Stimulated activated CD8-positive, alpha-beta memory T cell treated with anti-CD3 and anti-CD28 coated beads, Interleukin-15, amount 100 ng/mL, for 1 hour (primary cell): ENCODE measurements around the gene SMIM5.

Experiments
- DNase-seq: peaks from one replicate; pipeline ENCODE4 v3.0.0-alpha.2; 2020; ENCODE audit warnings: low read depth

Gene SMIM5

GRCh38 chr17:75640556-75641119 is 7.4 kb downstream of the SMIM5 start:
- no peak for DNase-seq

- no peak for DNase-seq
Measured at GRCh38 chr17:75641343-75641742, 8.1 kb downstream of the SMIM5 start.

DNA sequence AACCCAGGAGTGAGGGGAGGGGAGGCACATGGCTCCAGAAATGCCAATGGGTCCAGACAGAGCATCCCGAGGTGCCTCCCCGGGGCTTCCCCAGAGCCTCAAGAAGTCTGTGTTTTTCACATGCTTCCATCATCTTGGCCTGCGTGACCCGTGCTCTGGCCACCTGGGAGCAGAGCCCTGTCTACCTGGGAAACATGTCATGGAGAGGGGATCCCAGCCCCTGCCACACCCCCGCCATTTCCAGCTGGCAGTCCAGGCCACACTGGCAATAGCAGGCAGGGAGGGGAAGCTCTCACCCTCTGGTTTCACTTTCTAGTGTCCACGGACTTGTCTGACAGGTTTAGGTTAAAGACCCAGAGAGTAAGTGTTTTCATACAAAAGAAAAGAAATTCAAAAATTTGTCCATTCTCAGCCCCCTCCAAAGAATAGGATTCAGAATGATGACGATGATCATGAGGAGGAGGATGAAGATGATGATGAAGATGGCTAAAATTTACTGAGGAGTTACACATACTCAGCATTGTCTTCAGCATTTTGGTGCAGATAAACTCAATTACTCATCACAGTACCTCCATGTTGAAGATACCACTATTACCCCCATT is 9.0 kb downstream of the SMIM5 start:
- DNase-seq: no peak

- DNase-seq: no peak
Measured at GRCh38 chr17:75642784-75643642, 9.8 kb downstream of the SMIM5 start.

- no peak for DNase-seq
Measured at GRCh38 chr17:75643643-75644017, 10.4 kb downstream of the SMIM5 start.

DNA sequence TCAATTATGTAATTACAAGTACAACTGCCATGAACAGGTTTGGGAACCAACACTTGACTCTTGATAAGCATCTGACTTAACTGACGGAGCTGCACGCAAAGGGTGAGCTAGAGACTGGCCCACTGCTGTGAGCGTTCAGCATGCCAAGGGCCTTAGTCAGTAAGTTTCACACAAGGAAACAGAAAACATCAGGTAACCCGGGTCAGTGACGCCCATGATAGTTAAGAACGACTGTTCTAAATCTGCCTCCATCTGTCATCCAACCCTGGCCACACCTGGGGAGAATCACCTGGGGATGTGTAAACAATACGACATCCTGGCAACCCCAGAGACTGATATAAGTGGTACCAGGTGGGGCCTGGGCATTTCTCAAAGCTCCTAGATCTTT is 12.3 kb downstream of the SMIM5 start:
- no peak for DNase-seq

DNA sequence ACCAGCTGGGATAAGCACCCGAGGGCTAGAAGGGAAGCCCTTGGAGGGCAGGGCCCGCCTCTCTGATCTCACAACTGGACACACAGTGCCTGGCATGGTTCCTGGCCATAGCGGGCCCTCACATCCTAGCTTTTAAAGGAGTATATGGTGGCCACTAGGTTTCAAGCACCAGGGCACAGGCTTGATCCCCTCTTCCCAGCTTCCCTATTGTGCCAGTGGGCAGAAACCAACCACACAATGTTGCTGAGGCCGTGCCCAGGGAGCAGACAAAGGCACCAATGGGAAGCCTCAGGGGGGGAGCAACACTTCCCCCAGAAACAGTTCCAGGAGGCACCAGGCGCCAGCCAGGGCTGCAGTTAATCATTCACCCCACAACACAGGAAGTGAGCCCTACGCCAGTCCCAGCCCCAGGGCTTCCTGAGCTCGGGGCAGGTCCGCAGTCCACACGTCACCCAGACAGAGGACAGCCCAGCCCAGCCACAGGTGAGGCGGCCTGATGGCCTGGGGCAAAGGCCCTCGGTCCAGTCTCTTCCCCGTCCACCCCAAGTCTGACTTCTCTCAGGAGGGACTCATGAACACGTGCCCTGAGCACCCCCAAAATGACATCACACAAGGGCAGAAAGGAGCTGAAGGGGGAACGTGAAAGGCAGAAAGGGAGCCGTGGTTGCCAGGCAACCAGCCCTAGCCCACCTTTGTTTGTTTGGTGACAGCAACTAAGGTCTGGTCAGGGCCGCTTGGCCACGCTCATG is 12.8 kb downstream of the SMIM5 start:
- DNase-seq: no peak

- no peak for DNase-seq
Measured at GRCh38 chr17:75646638-75646992, 13.4 kb downstream of the SMIM5 start.

GRCh38 chr17:75647061-75647460 is 13.8 kb downstream of the SMIM5 start:
- no peak for DNase-seq

DNA sequence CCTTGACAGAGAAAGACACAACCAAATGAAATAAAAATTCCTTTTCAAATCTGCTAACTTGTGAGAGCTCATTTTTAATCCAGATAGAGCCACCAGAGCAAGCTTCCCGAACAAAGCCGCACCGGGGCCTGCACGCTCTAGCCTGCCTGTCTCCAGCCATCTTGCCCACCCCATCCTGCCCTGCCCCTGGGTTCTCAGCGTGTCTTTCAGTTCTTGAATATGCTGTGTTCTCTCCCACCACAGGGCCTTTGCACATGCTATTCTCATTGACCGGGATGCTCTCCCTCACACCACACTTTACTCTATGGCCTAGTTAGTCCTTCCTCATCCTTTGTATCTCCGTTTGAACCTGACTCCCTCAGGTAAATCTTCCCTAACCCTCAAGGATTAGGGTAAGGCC is 14.7 kb downstream of the SMIM5 start:
- no peak for DNase-seq

GRCh38 chr17:75649687-75650086 is 16.5 kb downstream of the SMIM5 start:
- DNase-seq: no peak

DNA sequence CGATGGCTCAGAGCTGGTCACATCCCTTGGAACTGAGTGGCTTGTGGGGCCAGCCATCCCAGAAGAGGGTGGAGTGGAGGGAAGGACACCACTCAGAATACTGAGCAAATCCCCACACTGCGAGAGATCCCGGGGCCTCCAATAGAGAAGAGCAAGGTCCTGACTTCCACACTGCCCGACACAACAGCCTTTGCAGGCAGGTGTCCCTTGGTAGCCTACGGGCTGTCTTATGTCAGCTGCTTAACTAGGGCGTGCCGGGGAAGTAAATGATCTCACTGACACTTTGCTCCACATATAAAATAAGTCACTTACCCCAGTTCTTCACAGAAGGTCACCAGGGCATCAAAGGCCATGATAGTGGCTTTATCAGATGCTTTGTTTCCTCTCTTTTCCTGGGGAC is 17.6 kb downstream of the SMIM5 start:
- DNase-seq: no peak

DNA sequence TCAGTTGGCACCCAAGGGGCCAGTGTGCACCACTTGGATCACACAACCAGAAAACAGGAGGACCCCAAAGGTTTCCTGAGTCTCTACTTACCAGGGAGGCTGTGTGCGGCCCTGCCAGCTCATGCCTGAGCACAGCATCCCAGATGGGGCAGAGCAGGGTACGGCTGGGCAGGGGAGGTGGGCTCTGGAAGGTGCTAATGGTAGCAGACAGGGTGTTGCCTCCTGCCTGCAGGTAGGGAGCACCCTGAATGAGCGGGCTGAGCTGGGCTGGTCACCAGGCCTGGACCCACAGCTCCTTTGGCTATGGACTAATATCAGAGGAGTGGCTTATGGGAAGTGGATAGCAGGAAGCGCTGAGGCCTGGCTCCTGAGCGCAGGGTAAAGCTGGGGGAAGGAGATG is 19.1 kb downstream of the SMIM5 start:
- no peak for DNase-seq

DNA sequence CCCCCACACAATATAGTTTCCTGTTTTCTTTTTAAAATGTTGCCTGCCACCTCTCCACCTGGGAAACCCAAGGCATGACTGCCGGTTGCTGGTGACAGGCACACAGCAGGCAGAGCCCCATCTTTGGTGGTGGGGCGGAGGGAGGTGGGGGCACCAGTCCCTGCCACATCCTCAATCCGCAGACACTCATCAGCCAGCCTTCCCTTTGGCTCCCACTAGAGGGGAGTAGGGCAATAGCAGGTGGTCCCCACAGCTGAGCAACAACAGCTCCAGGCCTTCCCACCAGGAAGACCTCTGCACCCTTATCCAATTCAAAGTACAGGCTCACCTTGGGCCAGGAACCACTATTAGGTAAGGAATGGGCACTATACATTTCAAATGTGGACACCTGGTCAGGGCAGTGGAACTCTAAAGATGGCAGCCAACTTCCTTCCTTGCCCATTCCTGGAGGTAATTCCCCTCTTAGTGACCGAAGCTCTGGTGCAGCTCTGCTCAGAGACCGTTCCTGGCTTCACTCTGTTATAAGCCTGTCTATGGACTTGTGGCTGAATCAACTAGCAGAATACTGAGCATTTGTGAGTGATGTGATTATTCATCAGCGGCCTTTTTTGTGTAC is 19.8 kb downstream of the SMIM5 start:
- no peak for DNase-seq

GRCh38 chr17:75654176-75654575 is 20.9 kb downstream of the SMIM5 start:
- DNase-seq: no peak

GRCh38 chr17:75658237-75658636 is 25.0 kb downstream of the SMIM5 start:
- DNase-seq: no peak

GRCh38 chr17:75661531-75661930 is 28.3 kb downstream of the SMIM5 start:
- DNase-seq: no peak

- no peak for DNase-seq
Measured at GRCh38 chr17:75662511-75662910, 29.3 kb downstream of the SMIM5 start.

DNA sequence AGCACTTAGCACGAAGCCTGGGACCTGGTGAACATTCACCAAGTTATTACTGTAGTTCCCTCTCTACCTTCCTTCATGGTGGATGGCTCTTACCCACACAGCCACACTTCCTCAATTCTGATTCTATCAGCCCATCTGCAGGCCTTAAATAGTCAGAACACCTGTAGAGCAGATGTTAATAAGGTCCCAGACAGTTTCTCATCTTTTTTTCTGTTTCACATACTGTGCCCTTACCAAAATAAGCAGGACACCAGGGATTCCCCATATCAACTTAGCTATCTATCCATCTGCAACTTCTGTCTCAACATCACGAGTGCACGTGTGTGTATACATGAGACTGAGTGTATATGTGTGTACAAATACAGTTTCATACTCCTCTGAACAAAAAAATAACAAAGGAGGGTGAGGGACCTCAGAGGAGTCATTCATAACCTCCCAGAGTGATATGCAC is 30.9 kb downstream of the SMIM5 start:
- no peak for DNase-seq

DNA sequence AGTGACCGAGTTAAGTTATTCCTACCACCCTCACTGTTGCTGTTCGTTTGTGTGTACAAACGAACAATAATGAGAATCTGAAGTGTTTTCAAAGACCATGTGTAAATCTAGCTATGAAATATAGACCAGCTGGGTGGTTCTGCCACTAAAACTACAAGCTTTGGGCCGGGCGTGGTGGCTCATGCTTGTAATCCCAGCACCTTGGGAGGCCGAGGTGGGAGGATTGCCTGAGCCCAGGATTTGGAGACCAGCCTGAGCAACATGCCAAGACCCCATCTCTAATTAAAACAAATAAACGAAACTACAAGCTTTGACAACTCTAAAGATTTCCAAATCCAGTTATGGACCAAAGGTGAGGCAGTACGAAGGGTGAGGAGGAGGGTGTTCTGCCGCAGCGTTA is 32.7 kb downstream of the SMIM5 start:
- DNase-seq: no peak

- DNase-seq: peak; percentile 95
Measured at GRCh38 chr17:75666959-75667790, 33.9 kb downstream of the SMIM5 start, which contains the start of the genes RECQL5 and SAP30BP. TSS of gene RECQL5 (minus strand) at chr17:75667154. CDS start at chr17:75666557, 597 bp downstream. TSS of gene SAP30BP (plus strand) at chr17:75667338. CDS start at chr17:75667373, 35 bp downstream.
